Left ventricle myocardium inferior (tissue), 1 donor: ENCODE data around the gene RRP9. TPM values are rescaled to one million over a fixed set of nuclear protein-coding genes. Genes with fewer than 3 reads are reported as not detected.

ENCODE experiments used
- DNase-seq: peaks from one replicate; pipeline ENCODE4 v3.0.0-alpha.2; 2020
- H3K27ac ChIP-seq: fragments of 200-600 bp; replicated peaks from 2 replicates; pipeline ENCODE4 v1.8.0; 2021
- H3K27me3 ChIP-seq: fragments of 200-600 bp; 2 replicates; pipeline ENCODE4 v1.8.0; 2021; ENCODE audit warnings: low read depth
- H3K36me3 ChIP-seq: fragments of 200-600 bp; 2 replicates; pipeline ENCODE4 v1.8.0; 2021
- H3K4me1 ChIP-seq: fragments of 200-600 bp; 2 replicates; pipeline ENCODE4 v1.8.0; 2021
- H3K4me3 ChIP-seq: fragments of 200-600 bp; 2 replicates; pipeline ENCODE4 v1.8.0; 2021; ENCODE audit warnings: mild to moderate bottlenecking, moderate library complexity
- H3K9me3 ChIP-seq: fragments of 200-600 bp; replicated peaks from 2 replicates; pipeline ENCODE4 v1.8.0; 2021
- CTCF ChIP-seq: fragments of 200-600 bp; IDR thresholded peaks from 2 replicates; pipeline ENCODE4 v1.8.0; 2021; ENCODE audit warnings: antibody characterized with exemption, mild to moderate bottlenecking, borderline replicate concordance
- intact Hi-C: fragments of 100-400 bp; cut with micrococcal nuclease; formaldehyde crosslinking; loops from one replicate; pipeline ENCODE4 v1.11.0; 2022
- total RNA-seq: library from RNA; stranded (reverse); fragmentation: NEBNext Ultra II Directional; extraction: Animal tissue kit (Norgen Biotek cat#: 25700); gene quantifications from one replicate; pipeline ENCODE4 v1.2.1, GENCODE V29; 2021
- donor health status: DM: no; HTN: yes; CAD: no; lungs with severe emphysema.

The RRP9 gene
- total RNA-seq, 1 donor from 2014 or later: 8.6 TPM

- Histone ChIP-seq H3K27me3 (no peaks in the 10 kb centered on the region), H3K4me3 (no peak overlapping the region), H3K36me3 (peaks cover 69% of the 10 kb centered on the region), H3K4me1 (peaks cover 14% of the 10 kb centered on the region), H3K9me3 (no peaks in the 10 kb centered on the region), H3K27ac (no peak overlapping the region)
- TF ChIP-seq CTCF: no peak
- DNase-seq: no peak
- intact Hi-C loops: no loop called here
Measured at GRCh38 chr3:51935886-51936755, 5.6 kb downstream of the RRP9 start.

- Histone ChIP-seq H3K4me3 (no peak overlapping the region), H3K27ac (no peak overlapping the region), H3K36me3 (peaks cover 69% of the 10 kb centered on the region), H3K27me3 (no peaks in the 10 kb centered on the region), H3K9me3 (no peaks in the 10 kb centered on the region), H3K4me1 (peaks cover 5% of the 10 kb centered on the region)
- no peak for TF ChIP-seq CTCF
- intact Hi-C loops: no loop called here
- no peak for DNase-seq
Measured at GRCh38 chr3:51934991-51935885, 6.5 kb downstream of the RRP9 start.

GRCh38 chr3:51934139-51934850 lies 7.4 kb downstream of the RRP9 start:
- H3K9me3 ChIP-seq: no peaks in the 10 kb centered on the region
- H3K4me3 ChIP-seq: no peak overlapping the region
- no peak for DNase-seq
- no peaks in the 10 kb centered on the region for H3K27me3 ChIP-seq
- intact Hi-C loops: no loop called here
- H3K27ac ChIP-seq: no peak overlapping the region
- peaks cover 69% of the 10 kb centered on the region for H3K36me3 ChIP-seq
- no peak for TF ChIP-seq CTCF
- no peaks in the 10 kb centered on the region for H3K4me1 ChIP-seq

- intact Hi-C loops: no loop called here
- TF ChIP-seq CTCF: no peak
- Histone ChIP-seq H3K4me3 (no peak overlapping the region), H3K4me1 (no peaks in the 10 kb centered on the region), H3K27ac (no peak overlapping the region), H3K27me3 (no peaks in the 10 kb centered on the region), H3K9me3 (no peaks in the 10 kb centered on the region), H3K36me3 (peaks cover 62% of the 10 kb centered on the region)
- DNase-seq: no peak
Measured at GRCh38 chr3:51933471-51934138, 8.1 kb downstream of the RRP9 start.
